Measurements from ENCODE around the gene CALML3. TPM values are rescaled to one million over a fixed set of nuclear protein-coding genes. Genes with fewer than 3 reads are reported as not detected.

Gene CALML3
- total RNA-seq, 1 experiment from 2014 or later: not detected

DNA sequence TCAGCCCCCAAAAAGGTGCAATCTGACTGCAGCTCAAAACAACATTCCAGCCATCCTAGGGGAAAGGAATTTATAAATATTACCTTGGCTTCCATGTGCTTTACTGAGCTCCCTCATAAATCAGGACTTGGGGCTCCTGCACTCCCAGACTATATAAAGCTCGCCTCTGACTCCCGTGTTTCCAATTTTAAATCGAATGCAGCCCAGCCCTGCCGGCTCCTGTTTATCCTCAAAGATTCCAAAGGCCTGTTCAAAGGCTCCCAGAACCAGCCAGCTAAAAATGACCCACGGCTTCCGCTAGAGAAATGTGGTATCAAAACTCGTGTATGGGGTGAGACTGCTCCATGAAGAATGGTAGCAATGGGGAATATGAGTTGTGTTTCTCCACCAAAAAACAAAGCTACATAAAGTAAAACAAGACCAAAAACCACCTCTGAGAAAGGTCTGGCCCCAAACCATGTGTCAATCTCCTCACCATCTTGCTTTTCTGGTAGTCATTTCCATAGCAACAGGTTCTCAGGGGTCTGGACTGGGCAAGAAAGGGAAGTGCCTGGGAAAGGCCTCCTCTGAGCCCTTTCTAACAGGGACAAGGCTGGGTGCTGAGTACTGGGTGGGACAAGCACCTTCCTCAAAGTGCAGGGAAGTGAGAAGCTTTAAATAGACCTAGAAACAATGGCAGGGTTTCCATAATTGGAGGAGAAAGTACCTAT is 5.1 kb downstream of the CALML3 start:
- no peak overlapping the region for H2BK12ac ChIP-seq (ENCODE audit: insufficient read length, low read depth, low read length)
- no peak overlapping the region for H3T11ph ChIP-seq (ENCODE audit: low read length)
- H3K27me3 ChIP-seq (ENCODE audit: insufficient read depth, low read length): no peaks in the 10 kb centered on the region
- H3K36me3 Mint-ChIP-seq (ENCODE audit: insufficient read depth in 1 of 3, low read depth in 3 of 3): no peaks in the 10 kb centered on the region; a peak in 2 of 7 replicates
- no peak overlapping the region for H3K18ac ChIP-seq (ENCODE audit: insufficient read length, low read depth, low read length)
- H3K9me3 ChIP-seq (ENCODE audit: control insufficient read depth, low read depth, low read length): no peaks in the 10 kb centered on the region
- H2BK15ac ChIP-seq (ENCODE audit: low read depth, low read length): no peak overlapping the region
- H2BK5ac ChIP-seq (ENCODE audit: insufficient read length, low read length): no peak overlapping the region
- H3K14ac ChIP-seq (ENCODE audit: insufficient read depth, low read length): no peak overlapping the region
- H2AFZ ChIP-seq (ENCODE audit: low read length): no peak overlapping the region
- H3K4me1 ChIP-seq (ENCODE audit: insufficient read depth, low read length): no peaks in the 10 kb centered on the region
- H3K79me1 ChIP-seq (ENCODE audit: insufficient read depth, low read depth, low read length, poor library complexity, severe bottlenecking): no peaks in the 10 kb centered on the region
- H4K8ac ChIP-seq (replicated peaks; ENCODE audit: insufficient read length, low read depth, low read length): no peak overlapping the region
- no peaks in the 10 kb centered on the region for H4K20me1 ChIP-seq (ENCODE audit: control insufficient read depth, insufficient read depth, insufficient read length)
- H2BK20ac ChIP-seq (ENCODE audit: low read depth, low read length, poor library complexity, severe bottlenecking): no peak overlapping the region
- no peak overlapping the region for H4K5ac ChIP-seq (ENCODE audit: insufficient read length, low read depth, low read length)
- H2AK5ac ChIP-seq (ENCODE audit: insufficient read length, low read length): no peak overlapping the region
- H3K23ac ChIP-seq (ENCODE audit: insufficient read length, low read depth, low read length): no peak overlapping the region
- H3K23me2 ChIP-seq (ENCODE audit: insufficient read length, low read depth, low read length, poor library complexity, severe bottlenecking): no peaks in the 10 kb centered on the region
- TF ChIP-seq CTCF (conservative IDR thresholded peaks at IDR 0.05): no peak
- H3K4me3 Mint-ChIP-seq: no peak overlapping the region
- 0 out of 5 replicates have a peak, but pooled peaks cover 0 to 2% of the 10 kb centered on the region in 2 experiments for H3K9me3 Mint-ChIP-seq
- H2BK120ac ChIP-seq (ENCODE audit: low read depth, low read length, poor library complexity, severe bottlenecking): no peak overlapping the region
- no peaks in the 10 kb centered on the region for H3K79me2 ChIP-seq (ENCODE audit: insufficient read depth, low read length)
- no peak overlapping the region for H4K91ac ChIP-seq (ENCODE audit: insufficient read length, low read depth, low read length)
- no peak for DNase-seq
- H3K27me3 Mint-ChIP-seq (ENCODE audit: low read depth): peaks cover 5% of the 10 kb centered on the region; the same call in 1 of the 2 replicates
- no peak overlapping the region for H3K27ac ChIP-seq (ENCODE audit: insufficient read length, low read depth, low read length)
- H3K9ac ChIP-seq (ENCODE audit: extremely low read depth, insufficient read length, low read length): no peak overlapping the region
- no peak overlapping the region for H3K56ac ChIP-seq (ENCODE audit: insufficient read length, low read depth, low read length)
- WGBS (ENCODE audit: extremely low coverage, insufficient read length, low lambda C conversion rate): no CpG with 5 or more reads among the region's 7 CpGs
- H3K4me1 Mint-ChIP-seq: peaks cover 10 to 30% of the 10 kb centered on the region in 2 experiments
- H3K4ac ChIP-seq (ENCODE audit: low read depth, low read length): no peak overlapping the region
- no peak overlapping the region for H3K27ac Mint-ChIP-seq
- no peak overlapping the region for H3K4me2 ChIP-seq (ENCODE audit: insufficient read depth, insufficient read length, low read length)

Measured in H9 (cell line).